A673 (cell line): ENCODE data around the gene CEP44.

Source experiments
- EZH2 ChIP-seq: fragments of 200-600 bp; sonication (generic); IDR thresholded peaks from 2 replicates; pipeline ENCODE4 v1.6.1; 2017; ENCODE audit warnings: borderline replicate concordance, low read depth, mild to moderate bottlenecking, mixed read lengths, antibody characterized with exemption, low read length; ENCODE audit not compliant: poor library complexity, severe bottlenecking
- TF ChIP-seq, protein P1 (sequence below): fragments of 300-800, 200-600 bp; sonication (generic); conservative IDR thresholded peaks from 2 replicates; pipeline ENCODE4 v1.5.1; 2017; ENCODE audit warnings: low read depth, mild to moderate bottlenecking, antibody characterized with exemption, low read length, moderate library complexity, mixed read lengths

DNA sequence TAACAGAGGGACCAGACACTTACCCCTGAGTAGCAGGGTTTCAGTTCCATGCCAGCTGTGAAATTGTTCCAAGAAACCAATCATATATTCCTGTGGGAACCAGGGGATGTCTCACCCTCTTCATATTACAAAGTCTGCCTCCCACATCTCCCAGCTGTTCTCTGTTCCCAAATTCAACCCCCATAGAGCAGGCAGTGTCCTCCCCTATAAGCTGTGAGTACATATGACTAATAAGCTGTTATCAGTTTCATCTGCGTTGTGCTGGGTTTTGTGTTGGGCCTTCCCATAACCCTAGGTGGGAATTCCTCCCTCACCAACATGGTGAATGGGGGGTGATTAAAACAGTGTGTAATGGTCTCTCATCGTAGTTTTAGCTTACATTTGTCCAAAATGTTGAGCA is 41.0 kb downstream of the CEP44 start:
- TF ChIP-seq EZH2, result no peak
- TF ChIP-seq, protein P1, sequence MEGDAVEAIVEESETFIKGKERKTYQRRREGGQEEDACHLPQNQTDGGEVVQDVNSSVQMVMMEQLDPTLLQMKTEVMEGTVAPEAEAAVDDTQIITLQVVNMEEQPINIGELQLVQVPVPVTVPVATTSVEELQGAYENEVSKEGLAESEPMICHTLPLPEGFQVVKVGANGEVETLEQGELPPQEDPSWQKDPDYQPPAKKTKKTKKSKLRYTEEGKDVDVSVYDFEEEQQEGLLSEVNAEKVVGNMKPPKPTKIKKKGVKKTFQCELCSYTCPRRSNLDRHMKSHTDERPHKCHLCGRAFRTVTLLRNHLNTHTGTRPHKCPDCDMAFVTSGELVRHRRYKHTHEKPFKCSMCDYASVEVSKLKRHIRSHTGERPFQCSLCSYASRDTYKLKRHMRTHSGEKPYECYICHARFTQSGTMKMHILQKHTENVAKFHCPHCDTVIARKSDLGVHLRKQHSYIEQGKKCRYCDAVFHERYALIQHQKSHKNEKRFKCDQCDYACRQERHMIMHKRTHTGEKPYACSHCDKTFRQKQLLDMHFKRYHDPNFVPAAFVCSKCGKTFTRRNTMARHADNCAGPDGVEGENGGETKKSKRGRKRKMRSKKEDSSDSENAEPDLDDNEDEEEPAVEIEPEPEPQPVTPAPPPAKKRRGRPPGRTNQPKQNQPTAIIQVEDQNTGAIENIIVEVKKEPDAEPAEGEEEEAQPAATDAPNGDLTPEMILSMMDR, result no peak
